ENCODE measurements around the gene SPNS3. TPM values are rescaled to one million over a fixed set of nuclear protein-coding genes. Genes with fewer than 3 reads are reported as not detected.
A peak's percentile ranks its signal among the peaks of the same experiment; 100 is the strongest.

SPNS3 gene
- total RNA-seq, 1 donor from 2014 or later = not detected

GRCh38 chr17:4445731-4446130 lies 12.0 kb downstream of the SPNS3 start:
- Mint-ChIP-seq H3K4me1 (ENCODE audit: low read depth) (no peaks in the 10 kb centered on the region), H3K9me3 (ENCODE audit: low read depth) (no peaks in the 10 kb centered on the region), H3K27me3 (peaks cover 9% of the 10 kb centered on the region), H3K36me3 (ENCODE audit: insufficient read depth) (no peaks in the 10 kb centered on the region), H3K27ac (no peak overlapping the region), H3K4me3 (ENCODE audit: low read depth) (no peak overlapping the region)
- no peak for TF ChIP-seq CTCF (IDR thresholded peaks at IDR 0.05; ENCODE audit: unreplicated experiment)
- DNase-seq (ENCODE audit: low spot score, unreplicated experiment) = no peak

GRCh38 chr17:4446326-4447071 lies 12.8 kb downstream of the SPNS3 start:
- no peak for DNase-seq (ENCODE audit: low spot score, unreplicated experiment)
- H3K36me3 Mint-ChIP-seq (ENCODE audit: insufficient read depth) = no peaks in the 10 kb centered on the region
- no peaks in the 10 kb centered on the region for H3K9me3 Mint-ChIP-seq (ENCODE audit: low read depth)
- peaks cover 6% of the 10 kb centered on the region for H3K27me3 Mint-ChIP-seq
- H3K4me1 Mint-ChIP-seq (ENCODE audit: low read depth) = no peaks in the 10 kb centered on the region
- no peak for TF ChIP-seq CTCF (IDR thresholded peaks at IDR 0.05; ENCODE audit: unreplicated experiment)
- no peak overlapping the region for H3K27ac Mint-ChIP-seq
- no peak overlapping the region for H3K4me3 Mint-ChIP-seq (ENCODE audit: low read depth)

- no peaks in the 10 kb centered on the region for H3K9me3 Mint-ChIP-seq (ENCODE audit: low read depth)
- H3K4me3 Mint-ChIP-seq (ENCODE audit: low read depth) = no peak overlapping the region
- TF ChIP-seq CTCF (IDR thresholded peaks at IDR 0.05; ENCODE audit: unreplicated experiment) = no peak
- DNase-seq (ENCODE audit: low spot score, unreplicated experiment) = no peak
- H3K27me3 Mint-ChIP-seq = peaks cover 6% of the 10 kb centered on the region
- H3K36me3 Mint-ChIP-seq (ENCODE audit: insufficient read depth) = no peaks in the 10 kb centered on the region
- peak overlapping the region; percentile 54 for H3K27ac Mint-ChIP-seq
- no peaks in the 10 kb centered on the region for H3K4me1 Mint-ChIP-seq (ENCODE audit: low read depth)
Measured at GRCh38 chr17:4448197-4448980, 14.6 kb downstream of the SPNS3 start.

GRCh38 chr17:4449736-4450135 lies 16.0 kb downstream of the SPNS3 start:
- H3K9me3 Mint-ChIP-seq (ENCODE audit: low read depth) = no peaks in the 10 kb centered on the region
- H3K4me3 Mint-ChIP-seq (ENCODE audit: low read depth) = no peak overlapping the region
- H3K27ac Mint-ChIP-seq = no peak overlapping the region
- no peak for TF ChIP-seq CTCF (IDR thresholded peaks at IDR 0.05; ENCODE audit: unreplicated experiment)
- peaks cover 2% of the 10 kb centered on the region for H3K4me1 Mint-ChIP-seq (ENCODE audit: low read depth)
- DNase-seq (ENCODE audit: low spot score, unreplicated experiment) = no peak
- H3K27me3 Mint-ChIP-seq = peaks cover 6% of the 10 kb centered on the region
- H3K36me3 Mint-ChIP-seq (ENCODE audit: insufficient read depth) = no peaks in the 10 kb centered on the region

- peaks cover 6% of the 10 kb centered on the region for H3K27me3 Mint-ChIP-seq
- H3K9me3 Mint-ChIP-seq (ENCODE audit: low read depth) = no peaks in the 10 kb centered on the region
- DNase-seq (ENCODE audit: low spot score, unreplicated experiment) = no peak
- TF ChIP-seq CTCF (IDR thresholded peaks at IDR 0.05; ENCODE audit: unreplicated experiment) = no peak
- no peaks in the 10 kb centered on the region for H3K36me3 Mint-ChIP-seq (ENCODE audit: insufficient read depth)
- H3K27ac Mint-ChIP-seq = no peak overlapping the region
- peaks cover 2% of the 10 kb centered on the region for H3K4me1 Mint-ChIP-seq (ENCODE audit: low read depth)
- no peak overlapping the region for H3K4me3 Mint-ChIP-seq (ENCODE audit: low read depth)
Measured at GRCh38 chr17:4450710-4451316, 17.1 kb downstream of the SPNS3 start.

Data from progenitor cell of endocrine pancreas (in vitro differentiated cells).